Spinal cord (tissue), 10 donors: Measurements from ENCODE around the gene ATP5ME. TPM values are rescaled to one million over a fixed set of nuclear protein-coding genes. Genes with fewer than 3 reads are reported as not detected.
"Not testable (repeated sequence)": the region's sequence is repeated elsewhere in the genome, so short reads cannot be mapped to it uniquely, and the experiment has no call there.

Experiments
- DNase-seq, 6 donors: peaks; one replicate each; pipeline versions ENCODE4 v3.0.0 to v3.0.0-alpha.2; 2013 to 2015; ENCODE audit warnings: low spot score in 6 of 6, low read depth in 4 of 6
- H3K27ac ChIP-seq: one replicate; pipeline ENCODE4 v1.5.1; 2013; ENCODE audit warnings: low read depth, low read length, control low read depth
- H3K27me3 ChIP-seq: one replicate; pipeline ENCODE4 v1.6.1; 2013; ENCODE audit warnings: low read length; ENCODE audit not compliant: control insufficient read depth, insufficient read depth
- H3K36me3 ChIP-seq: one replicate; pipeline ENCODE4 v1.6.1; 2013; ENCODE audit warnings: low read length; ENCODE audit not compliant: control insufficient read depth, insufficient read depth
- H3K4me1 ChIP-seq: one replicate; pipeline ENCODE4 v1.6.1; 2013; ENCODE audit warnings: low read length; ENCODE audit not compliant: control insufficient read depth, insufficient read depth
- H3K4me3 ChIP-seq: one replicate; pipeline ENCODE4 v1.5.1; 2013; ENCODE audit warnings: low read depth, low read length, control low read depth
- H3K9me3 ChIP-seq: one replicate; pipeline ENCODE4 v1.6.1; 2013; ENCODE audit warnings: low read length; ENCODE audit not compliant: control insufficient read depth, insufficient read depth
- WGBS: methylation state at CpG from one replicate; pipeline ENCODE4 v1.1.5; 2013; ENCODE audit warnings: missing lambda C conversion rate; ENCODE audit not compliant: insufficient coverage; 5-methylcytosine and 5-hydroxymethylcytosine counted together
- polyA plus RNA-seq, 2 donors: library from polyadenylated mRNA; unstranded; fragments of 120-200 nt; gene quantifications; one replicate each; pipeline ENCODE4 v1.2.1, GENCODE V29; 2013; ENCODE audit not compliant: insufficient read length in 2 of 2
- total RNA-seq, 2 donors: library from RNA; depleted of rRNA in 1 of 2; stranded (reverse); fragments of 120-200 nt in 1 of 2; fragments of >200 nt in 1 of 2; gene quantifications; one replicate each; pipeline versions ENCODE4 v1.2.3 to v1.2.4, GENCODE V29; 2013 to 2014
- donor health status: healthy.

The ATP5ME gene
- total and polyA plus RNA-seq, 4 donors = 191 to 726 (median 334) TPM

- H3K9me3 ChIP-seq, DNase-seq, H3K4me3 ChIP-seq, H3K36me3 ChIP-seq, H3K4me1 ChIP-seq, H3K27me3 ChIP-seq, H3K27ac ChIP-seq: not testable (repeated sequence)
- WGBS = 73% methylated on average over 12 of the region's 12 CpGs
Observed at GRCh38 chr4:694341-694940, 20.4 kb upstream of the ATP5ME start.

- peaks cover 10% of the 10 kb centered on the region for H3K4me1 ChIP-seq
- H3K36me3 ChIP-seq = no peaks in the 10 kb centered on the region
- WGBS = 77% methylated on average over 27 of the region's 32 CpGs
- H3K4me3 ChIP-seq = no peak overlapping the region
- H3K27me3 ChIP-seq = peaks cover 14% of the 10 kb centered on the region
- H3K27ac ChIP-seq = no peak overlapping the region
- no peaks in the 10 kb centered on the region for H3K9me3 ChIP-seq
- no peak for DNase-seq
Observed at GRCh38 chr4:692771-693554, 18.9 kb upstream of the ATP5ME start.

- H3K9me3 ChIP-seq = no peaks in the 10 kb centered on the region
- no peak overlapping the region for H3K27ac ChIP-seq
- peaks cover 3% of the 10 kb centered on the region for H3K36me3 ChIP-seq
- H3K4me1 ChIP-seq = peaks cover 10% of the 10 kb centered on the region
- no peak for DNase-seq
- H3K27me3 ChIP-seq = peaks cover 14% of the 10 kb centered on the region
- WGBS = 72% methylated on average over 7 of the region's 8 CpGs
- no peak overlapping the region for H3K4me3 ChIP-seq
Observed at GRCh38 chr4:689723-690122, 15.6 kb upstream of the ATP5ME start.

GRCh38 chr4:688854-689681 is 15.0 kb upstream of the ATP5ME start, which contains the start of gene SLC49A3:
Gene SLC49A3, minus strand, starts transcription at chr4:689151. Its CDS starts 24 bp downstream, at chr4:689127.
- 12% methylated on average over 59 of the region's 59 CpGs for WGBS
- peak within 1 kb of the TSS; percentile 21 for H3K4me3 ChIP-seq
- no peaks in the 10 kb centered on the region for H3K9me3 ChIP-seq
- no peak for DNase-seq
- H3K4me1 ChIP-seq = peaks cover 16% of the 10 kb centered on the region
- peaks cover 14% of the 10 kb centered on the region for H3K27me3 ChIP-seq
- no peak within 1 kb of the TSS for H3K27ac ChIP-seq
- H3K36me3 ChIP-seq = peaks cover 3% of the 10 kb centered on the region

- Histone ChIP-seq H3K27ac (no peak overlapping the region), H3K36me3 (peaks cover 3% of the 10 kb centered on the region), H3K4me3 (peak overlapping the region; percentile 21), H3K4me1 (peaks cover 24% of the 10 kb centered on the region), H3K9me3 (no peaks in the 10 kb centered on the region), H3K27me3 (peaks cover 14% of the 10 kb centered on the region)
- DNase-seq = no peak
- WGBS = 72% methylated on average over 26 of the region's 26 CpGs
Observed at GRCh38 chr4:687971-688853, 14.1 kb upstream of the ATP5ME start.

- H3K36me3 ChIP-seq = peaks cover 3% of the 10 kb centered on the region
- H3K4me3 ChIP-seq = no peak overlapping the region
- H3K27ac ChIP-seq = no peak overlapping the region
- no peak for DNase-seq
- 83% methylated on average over 37 of the region's 38 CpGs for WGBS
- no peaks in the 10 kb centered on the region for H3K9me3 ChIP-seq
- peaks cover 31% of the 10 kb centered on the region for H3K4me1 ChIP-seq
- H3K27me3 ChIP-seq = peaks cover 14% of the 10 kb centered on the region
Observed at GRCh38 chr4:687048-687970, 13.2 kb upstream of the ATP5ME start.

- DNase-seq = no peak
Observed at GRCh38 chr4:686413-687040, 12.5 kb upstream of the ATP5ME start.

GRCh38 chr4:685679-686412 is 11.8 kb upstream of the ATP5ME start:
- no peak for DNase-seq
- peaks cover 38% of the 10 kb centered on the region for H3K4me1 ChIP-seq
- H3K27me3 ChIP-seq = peaks cover 14% of the 10 kb centered on the region
- no peak overlapping the region for H3K4me3 ChIP-seq
- H3K36me3 ChIP-seq = peaks cover 3% of the 10 kb centered on the region
- no peak overlapping the region for H3K27ac ChIP-seq
- 91% methylated on average over 36 of the region's 37 CpGs for WGBS
- no peaks in the 10 kb centered on the region for H3K9me3 ChIP-seq

More at GRCh38 chr4:686413-687040, 12.5 kb upstream of the ATP5ME start:
- no peak overlapping the region for H3K4me3 ChIP-seq
- H3K4me1 ChIP-seq = peaks cover 34% of the 10 kb centered on the region
- peaks cover 14% of the 10 kb centered on the region for H3K27me3 ChIP-seq
- WGBS = 91% methylated on average over 31 of the region's 31 CpGs
- peaks cover 3% of the 10 kb centered on the region for H3K36me3 ChIP-seq
- no peak overlapping the region for H3K27ac ChIP-seq
- H3K9me3 ChIP-seq = no peaks in the 10 kb centered on the region
